AG09319 (cell line): ENCODE data around the gene SNX25.

Source experiments
- DNase-seq: peaks from one replicate; pipeline ENCODE4 v3.0.0-alpha.2; 2010; ENCODE audit warnings: low read depth; ENCODE audit errors: extremely low read depth
- TF ChIP-seq, protein P1 (sequence below): IDR thresholded peaks from 2 replicates; pipeline ENCODE4 v1.5.1; 2011; ENCODE audit warnings: low read depth, mild to moderate bottlenecking, inconsistent platforms, low read length, moderate library complexity

SNX25 gene

DNA sequence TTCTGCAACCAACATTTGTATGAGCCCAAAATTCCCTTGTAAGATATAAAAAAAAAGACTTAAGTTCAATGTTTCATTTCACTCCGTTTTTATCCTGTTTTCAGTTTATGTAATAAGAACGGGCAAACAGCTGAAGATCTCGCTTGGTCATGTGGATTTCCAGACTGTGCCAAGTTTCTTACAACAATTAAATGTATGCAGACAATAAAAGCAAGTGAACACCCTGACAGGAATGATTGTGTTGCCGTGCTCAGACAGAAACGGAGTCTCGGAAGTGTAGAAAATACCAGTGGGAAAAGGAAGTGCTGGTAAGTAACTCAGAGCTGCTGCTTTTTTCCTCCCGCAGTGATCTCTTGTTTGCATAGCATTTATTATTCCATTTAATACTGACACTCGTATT lies 190.1 kb downstream of the SNX25 start:
- DNase-seq = no peak
- TF ChIP-seq, protein P1, sequence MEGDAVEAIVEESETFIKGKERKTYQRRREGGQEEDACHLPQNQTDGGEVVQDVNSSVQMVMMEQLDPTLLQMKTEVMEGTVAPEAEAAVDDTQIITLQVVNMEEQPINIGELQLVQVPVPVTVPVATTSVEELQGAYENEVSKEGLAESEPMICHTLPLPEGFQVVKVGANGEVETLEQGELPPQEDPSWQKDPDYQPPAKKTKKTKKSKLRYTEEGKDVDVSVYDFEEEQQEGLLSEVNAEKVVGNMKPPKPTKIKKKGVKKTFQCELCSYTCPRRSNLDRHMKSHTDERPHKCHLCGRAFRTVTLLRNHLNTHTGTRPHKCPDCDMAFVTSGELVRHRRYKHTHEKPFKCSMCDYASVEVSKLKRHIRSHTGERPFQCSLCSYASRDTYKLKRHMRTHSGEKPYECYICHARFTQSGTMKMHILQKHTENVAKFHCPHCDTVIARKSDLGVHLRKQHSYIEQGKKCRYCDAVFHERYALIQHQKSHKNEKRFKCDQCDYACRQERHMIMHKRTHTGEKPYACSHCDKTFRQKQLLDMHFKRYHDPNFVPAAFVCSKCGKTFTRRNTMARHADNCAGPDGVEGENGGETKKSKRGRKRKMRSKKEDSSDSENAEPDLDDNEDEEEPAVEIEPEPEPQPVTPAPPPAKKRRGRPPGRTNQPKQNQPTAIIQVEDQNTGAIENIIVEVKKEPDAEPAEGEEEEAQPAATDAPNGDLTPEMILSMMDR = no peak

DNA sequence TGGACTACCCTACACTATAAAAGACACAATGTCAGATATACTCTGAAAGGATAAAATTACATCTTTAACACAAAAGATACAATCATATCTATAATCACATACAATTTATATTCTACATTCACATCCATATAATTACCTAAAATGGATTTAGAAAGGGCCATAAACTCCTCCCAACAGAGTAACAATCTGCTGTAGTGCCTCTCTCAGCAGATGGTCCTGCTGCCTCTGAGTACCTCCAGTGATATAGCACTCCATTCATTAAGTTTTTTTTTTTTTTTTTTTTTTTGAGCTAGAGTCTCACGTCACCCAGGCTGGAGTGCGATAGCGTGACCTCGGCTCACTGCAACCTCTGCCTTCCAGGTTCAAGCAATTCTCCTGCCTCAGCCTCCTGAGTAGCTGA lies 194.6 kb downstream of the SNX25 start:
- no peak for DNase-seq
- TF ChIP-seq, protein P1 = no peak

GRCh38 chr4:185405296-185405999 lies 196.1 kb downstream of the SNX25 start:
- TF ChIP-seq, protein P1 = no peak
- no peak for DNase-seq

DNA sequence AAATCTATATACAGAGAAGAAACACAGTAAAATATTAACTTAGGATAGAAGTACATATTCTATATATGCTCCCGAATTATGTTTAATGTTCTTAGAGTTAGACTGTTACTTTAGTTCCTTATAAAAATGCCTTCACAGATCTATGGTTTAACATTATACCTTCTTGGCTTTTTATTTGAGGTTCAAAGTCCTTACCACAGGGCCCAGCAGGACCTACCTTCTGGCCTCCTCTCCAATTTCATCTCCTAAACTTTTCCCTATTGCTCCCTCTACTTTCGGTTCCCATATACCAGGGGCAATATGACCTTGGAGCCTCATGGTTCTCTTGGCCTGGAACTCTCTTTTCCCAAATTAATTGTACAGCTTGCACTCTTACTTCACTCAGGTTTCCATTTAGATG lies 199.0 kb downstream of the SNX25 start:
- TF ChIP-seq, protein P1 = no peak
- DNase-seq = no peak

- DNase-seq = no peak
- TF ChIP-seq, protein P1 = no peak
Measured at GRCh38 chr4:185411849-185412248, 202.5 kb downstream of the SNX25 start.

DNA sequence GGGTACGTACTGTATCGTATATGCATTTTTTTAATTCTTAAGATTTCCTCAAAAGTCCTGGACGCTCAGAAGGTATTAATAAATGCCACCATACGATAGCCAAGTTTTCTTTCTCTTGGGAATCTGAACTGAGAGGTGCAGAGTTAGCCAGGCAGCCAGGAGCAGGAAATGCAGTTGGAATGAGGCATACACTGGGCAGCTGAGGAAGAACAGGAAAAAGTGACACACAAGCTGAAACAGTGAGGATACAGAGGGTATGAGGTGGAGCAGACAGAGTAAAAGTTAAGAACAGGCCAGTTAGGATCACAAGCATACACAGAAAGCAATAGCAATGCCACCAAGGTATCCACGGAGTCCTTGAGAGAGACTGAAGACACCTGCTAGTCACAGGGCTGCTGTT lies 203.0 kb downstream of the SNX25 start:
- no peak for DNase-seq
- TF ChIP-seq, protein P1 = no peak
